Liver (tissue), 9 donors: ENCODE results near the gene RNF141. TPM values are rescaled to one million over a fixed set of nuclear protein-coding genes. Genes with fewer than 3 reads are reported as not detected.

ENCODE experiments used
- DNase-seq: peaks from one replicate; pipeline ENCODE4 v3.0.0-alpha.2; 2017; ENCODE audit warnings: low spot score
- H3K27ac ChIP-seq, 2 donors: one replicate each; pipeline ENCODE4 v1.7.0; 2013; ENCODE audit warnings: inconsistent platforms in 2 of 2, low read length in 2 of 2, control low read depth in 1 of 2, low read depth in 1 of 2, mild to moderate bottlenecking in 1 of 2
- H3K27me3 ChIP-seq, 4 donors: one replicate each; pipeline versions ENCODE4 v1.6.1 to v1.7.0; 2013; ENCODE audit warnings: low read length in 3 of 4, inconsistent platforms in 1 of 4, mild to moderate bottlenecking in 1 of 4, moderate library complexity in 1 of 4; ENCODE audit not compliant: control insufficient read depth in 4 of 4, insufficient read depth in 4 of 4
- H3K36me3 ChIP-seq, 4 donors: one replicate each; pipeline versions ENCODE4 v1.6.1 to v1.7.0; 2013; ENCODE audit warnings: low read length in 3 of 4, mild to moderate bottlenecking in 3 of 4, low read depth in 1 of 4, moderate library complexity in 1 of 4; ENCODE audit not compliant: control insufficient read depth in 4 of 4, insufficient read depth in 3 of 4
- H3K4me1 ChIP-seq, 4 donors: one replicate each; pipeline versions ENCODE4 v1.6.1 to v1.7.0; 2013; ENCODE audit warnings: low read length in 3 of 4, mild to moderate bottlenecking in 3 of 4, moderate library complexity in 1 of 4; ENCODE audit not compliant: control insufficient read depth in 4 of 4, insufficient read depth in 4 of 4
- H3K4me3 ChIP-seq, 3 donors: one replicate each; pipeline versions ENCODE4 v1.6.1 to v1.7.0; 2013; ENCODE audit warnings: low read length in 3 of 3, control low read depth in 1 of 3, low read depth in 1 of 3, mild to moderate bottlenecking in 1 of 3
- H3K9ac ChIP-seq, 2 donors: one replicate each; pipeline ENCODE4 v1.7.0; 2013; ENCODE audit warnings: low read length in 2 of 2, mild to moderate bottlenecking in 2 of 2, moderate library complexity in 2 of 2, control low read depth in 1 of 2, low read depth in 1 of 2
- H3K9me3 ChIP-seq, 4 donors: one replicate each; pipeline versions ENCODE4 v1.6.1 to v1.7.0; 2013; ENCODE audit warnings: low read length in 3 of 4; ENCODE audit not compliant: control insufficient read depth in 4 of 4
- ATF3 ChIP-seq: IDR thresholded peaks from 2 replicates; pipeline ENCODE4 v1.6.1; 2016; ENCODE audit warnings: antibody characterized with exemption
- CTCF ChIP-seq: fragments of 150-350 bp; IDR thresholded peaks from 2 replicates; pipeline ENCODE4 v1.5.1; 2017; ENCODE audit warnings: improper control_type of control experiment, low read depth, low read length; ENCODE audit not compliant: missing input control
- EGR1 ChIP-seq, 2 donors: IDR thresholded peaks; 2 replicates each; pipeline ENCODE4 v1.6.1; 2016 to 2018; ENCODE audit warnings: antibody characterized with exemption in 2 of 2, low read depth in 2 of 2
- FOXA1 ChIP-seq: IDR thresholded peaks from 2 replicates; pipeline ENCODE4 v1.6.1; 2016; ENCODE audit warnings: antibody characterized with exemption
- FOXA2 ChIP-seq: IDR thresholded peaks from 2 replicates; pipeline ENCODE4 v1.6.1; 2016; ENCODE audit warnings: antibody characterized with exemption
- GABPA ChIP-seq, 2 donors: IDR thresholded peaks in 1 of 2; conservative IDR thresholded peaks in 1 of 2; 2 replicates each; pipeline ENCODE4 v1.6.1; 2016; ENCODE audit warnings: antibody characterized with exemption in 2 of 2, mild to moderate bottlenecking in 1 of 2, moderate library complexity in 1 of 2
- HNF4A ChIP-seq, 2 donors: conservative IDR thresholded peaks; 2 replicates each; pipeline ENCODE4 v1.6.1; 2016; ENCODE audit warnings: antibody characterized with exemption in 2 of 2, mild to moderate bottlenecking in 2 of 2
- HNF4G ChIP-seq: IDR thresholded peaks from 2 replicates; pipeline ENCODE4 v1.6.1; 2016; ENCODE audit warnings: antibody characterized with exemption
- JUND ChIP-seq, 2 donors: IDR thresholded peaks; 2 replicates each; pipeline ENCODE4 v1.6.1; 2016; ENCODE audit warnings: antibody characterized with exemption in 2 of 2
- MAX ChIP-seq: IDR thresholded peaks from 2 replicates; pipeline ENCODE4 v1.6.1; 2016; ENCODE audit warnings: antibody characterized with exemption
- NR2F2 ChIP-seq: IDR thresholded peaks from 2 replicates; pipeline ENCODE4 v1.6.1; 2016; ENCODE audit warnings: antibody characterized with exemption
- RAD21 ChIP-seq, 2 donors: IDR thresholded peaks; 2 replicates each; pipeline ENCODE4 v1.6.1; 2016; ENCODE audit warnings: antibody characterized with exemption in 2 of 2, mild to moderate bottlenecking in 2 of 2
- REST ChIP-seq: IDR thresholded peaks from 2 replicates; pipeline ENCODE4 v1.6.1; 2016; ENCODE audit warnings: antibody characterized with exemption, mild to moderate bottlenecking
- RXRA ChIP-seq, 2 donors: IDR thresholded peaks; 2 replicates each; pipeline ENCODE4 v1.6.1; 2017 to 2018; ENCODE audit warnings: antibody characterized with exemption in 2 of 2, mild to moderate bottlenecking in 1 of 2
- TAF1 ChIP-seq: conservative IDR thresholded peaks from 2 replicates; pipeline ENCODE4 v1.6.1; 2016; ENCODE audit warnings: antibody characterized with exemption, mild to moderate bottlenecking
- YY1 ChIP-seq: IDR thresholded peaks from 2 replicates; pipeline ENCODE4 v1.6.1; 2016; ENCODE audit warnings: antibody characterized with exemption, mild to moderate bottlenecking
- ZBTB33 ChIP-seq: IDR thresholded peaks from 2 replicates; pipeline ENCODE4 v1.6.1; 2016; ENCODE audit warnings: antibody characterized with exemption
- whole genome bisulfite sequencing: extraction: QIAGEN DNeasy Blood & Tissue Kit; methylation state at CpG from one replicate; pipeline ENCODE4 v1.1.7; 2013; 5-methylcytosine and 5-hydroxymethylcytosine counted together
- polyA plus RNA-seq, 2 donors: library from polyadenylated mRNA; stranded (reverse) in 1 of 2; unstranded in 1 of 2; fragments of 200-250 nt in 1 of 2; fragments of >200 nt in 1 of 2; fragmentation: Nextera tagmentation in 1 of 2; extraction: Ambion mirVana in 1 of 2; gene quantifications; one replicate each; pipeline versions ENCODE4 v1.2.1 to v1.2.3, GENCODE V29; 2013 to 2015
- total RNA-seq, 2 donors: library from RNA; depleted of rRNA; stranded (reverse); fragments of >200 nt; gene quantifications; one replicate each; pipeline ENCODE4 v1.2.3, GENCODE V29; 2014
- donor health status: healthy.
- donor health status: healthy.
- donor health status: healthy.
- donor health status: healthy.
- donor health status: healthy.

RNF141 gene
- total and polyA plus RNA-seq, 4 donors: 6.9 to 14.6 (median 13.0) TPM

- Histone ChIP-seq H3K4me1 (no peaks in the 10 kb centered on the region), H3K27ac (no peak overlapping the region), H3K9ac (no peak overlapping the region), H3K27me3 (no peaks in the 10 kb centered on the region), H3K4me3 (no peak overlapping the region), H3K9me3 (no peaks in the 10 kb centered on the region), H3K36me3 (peaks cover 0 to 7% (median under 1%) of the 10 kb centered on the region in 4 donors)
- no peak for TF ChIP-seq CTCF
- no peak for TF ChIP-seq FOXA1
- no peak for TF ChIP-seq RXRA (IDR thresholded peaks at IDR 0.05)
- no peak for TF ChIP-seq ATF3
- no peak for TF ChIP-seq GABPA (IDR thresholded peaks at IDR 0.05 in 1 of 2, conservative IDR thresholded peaks at IDR 0.05 in 1 of 2)
- no peak for TF ChIP-seq EGR1 (IDR thresholded peaks at IDR 0.05; ENCODE audit: low read depth in 2 of 2)
- TF ChIP-seq HNF4G: no peak
- no peak for TF ChIP-seq NR2F2
- no peak for TF ChIP-seq ZBTB33
- TF ChIP-seq HNF4A (conservative IDR thresholded peaks at IDR 0.05): no peak
- no peak for TF ChIP-seq REST
- TF ChIP-seq JUND (IDR thresholded peaks at IDR 0.05): no peak
- TF ChIP-seq RAD21 (IDR thresholded peaks at IDR 0.05): no peak
- no peak for TF ChIP-seq TAF1
- no peak for TF ChIP-seq YY1
- TF ChIP-seq FOXA2: no peak
- no peak for TF ChIP-seq MAX
- WGBS: 98% methylated on average over 1 of the region's 1 CpG
- no peak for DNase-seq
Observed at GRCh38 chr11:10483174-10483573, 57.8 kb downstream of the RNF141 start.
